AG10803 (cell line): ENCODE results near the gene FEM1C.

Source experiments
- DNase-seq: peaks from one replicate; pipeline ENCODE4 v3.0.0; 2010; ENCODE audit warnings: low read depth
- H3K4me3 ChIP-seq: 2 replicates; pipeline ENCODE4 v1.5.1; 2011; ENCODE audit warnings: mild to moderate bottlenecking, low read length, control low read depth
- TF ChIP-seq, protein P1 (sequence below): conservative IDR thresholded peaks from 2 replicates; pipeline ENCODE4 v1.5.1; 2011; ENCODE audit warnings: mild to moderate bottlenecking, low read length, control low read depth, inconsistent platforms

FEM1C gene

DNA sequence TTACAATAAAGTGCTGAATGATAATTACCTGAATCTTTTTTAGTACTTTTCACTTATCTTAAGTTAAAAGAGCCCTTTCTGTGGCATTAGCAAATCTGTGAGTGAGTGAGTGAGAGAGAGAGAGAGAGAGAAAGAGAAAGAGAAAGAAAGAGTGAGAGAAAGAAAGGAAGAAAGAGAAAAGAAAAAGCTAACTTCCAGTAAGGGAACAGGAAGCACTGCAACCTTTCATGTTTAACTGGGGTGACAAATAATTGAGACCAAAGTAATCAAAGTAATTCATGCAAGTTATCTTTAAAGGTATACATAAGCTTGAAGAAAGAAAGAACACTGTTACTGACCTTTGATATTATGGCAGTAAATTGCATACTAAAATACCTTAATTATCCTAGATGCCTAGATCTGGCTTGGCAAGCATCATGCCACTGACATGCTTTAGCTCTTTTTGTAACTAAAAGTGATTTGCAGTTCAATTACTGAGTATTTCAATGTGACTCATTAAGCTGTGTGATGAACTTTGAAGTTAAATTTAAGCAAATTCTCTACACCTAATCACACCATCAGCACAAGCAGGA lies 21.7 kb downstream of the FEM1C start:
- TF ChIP-seq, protein P1, sequence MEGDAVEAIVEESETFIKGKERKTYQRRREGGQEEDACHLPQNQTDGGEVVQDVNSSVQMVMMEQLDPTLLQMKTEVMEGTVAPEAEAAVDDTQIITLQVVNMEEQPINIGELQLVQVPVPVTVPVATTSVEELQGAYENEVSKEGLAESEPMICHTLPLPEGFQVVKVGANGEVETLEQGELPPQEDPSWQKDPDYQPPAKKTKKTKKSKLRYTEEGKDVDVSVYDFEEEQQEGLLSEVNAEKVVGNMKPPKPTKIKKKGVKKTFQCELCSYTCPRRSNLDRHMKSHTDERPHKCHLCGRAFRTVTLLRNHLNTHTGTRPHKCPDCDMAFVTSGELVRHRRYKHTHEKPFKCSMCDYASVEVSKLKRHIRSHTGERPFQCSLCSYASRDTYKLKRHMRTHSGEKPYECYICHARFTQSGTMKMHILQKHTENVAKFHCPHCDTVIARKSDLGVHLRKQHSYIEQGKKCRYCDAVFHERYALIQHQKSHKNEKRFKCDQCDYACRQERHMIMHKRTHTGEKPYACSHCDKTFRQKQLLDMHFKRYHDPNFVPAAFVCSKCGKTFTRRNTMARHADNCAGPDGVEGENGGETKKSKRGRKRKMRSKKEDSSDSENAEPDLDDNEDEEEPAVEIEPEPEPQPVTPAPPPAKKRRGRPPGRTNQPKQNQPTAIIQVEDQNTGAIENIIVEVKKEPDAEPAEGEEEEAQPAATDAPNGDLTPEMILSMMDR, result no peak
- no peak overlapping the region for H3K4me3 ChIP-seq
- DNase-seq, result no peak

DNA sequence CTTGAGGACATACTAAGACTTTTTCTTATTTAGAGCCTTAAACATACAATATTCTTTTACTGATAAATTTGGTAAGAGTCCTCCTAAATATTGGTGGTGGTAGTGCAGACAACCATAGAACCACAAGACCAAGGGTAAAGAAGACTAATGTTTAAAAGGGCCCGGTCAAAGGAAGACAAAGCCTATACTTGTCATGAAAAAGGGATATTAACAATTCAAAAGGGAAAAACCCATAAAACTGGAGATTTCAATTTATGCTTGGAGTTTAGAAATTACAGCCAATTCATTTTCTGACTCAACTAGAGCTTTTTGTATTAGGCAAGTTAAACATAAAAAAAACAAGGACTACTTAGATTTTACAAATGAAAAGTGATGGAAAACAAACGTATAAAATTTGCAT lies 24.4 kb downstream of the FEM1C start:
- TF ChIP-seq, protein P1, result no peak
- no peak for DNase-seq
- no peak overlapping the region for H3K4me3 ChIP-seq

DNA sequence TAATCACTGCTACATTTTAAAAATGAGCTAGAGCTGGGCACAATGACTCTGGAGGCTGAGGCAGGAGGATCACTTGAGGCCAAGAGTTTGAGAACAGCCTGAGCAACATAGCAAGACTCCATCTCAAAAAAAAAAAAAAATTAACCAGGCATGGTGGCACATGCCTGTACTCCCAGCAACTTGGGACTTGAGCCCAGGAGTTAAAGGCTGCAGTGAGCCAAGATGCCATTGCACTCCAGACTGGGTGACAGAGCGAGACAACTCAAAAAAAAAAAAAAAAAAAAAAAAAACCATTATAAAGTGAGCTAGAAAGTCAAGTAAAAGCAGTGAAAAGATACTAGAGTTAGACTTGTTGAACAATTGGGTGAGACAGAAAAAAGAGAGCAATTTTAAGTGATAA lies 28.2 kb downstream of the FEM1C start:
- no peak for DNase-seq
- TF ChIP-seq, protein P1, result no peak
- no peak overlapping the region for H3K4me3 ChIP-seq

DNA sequence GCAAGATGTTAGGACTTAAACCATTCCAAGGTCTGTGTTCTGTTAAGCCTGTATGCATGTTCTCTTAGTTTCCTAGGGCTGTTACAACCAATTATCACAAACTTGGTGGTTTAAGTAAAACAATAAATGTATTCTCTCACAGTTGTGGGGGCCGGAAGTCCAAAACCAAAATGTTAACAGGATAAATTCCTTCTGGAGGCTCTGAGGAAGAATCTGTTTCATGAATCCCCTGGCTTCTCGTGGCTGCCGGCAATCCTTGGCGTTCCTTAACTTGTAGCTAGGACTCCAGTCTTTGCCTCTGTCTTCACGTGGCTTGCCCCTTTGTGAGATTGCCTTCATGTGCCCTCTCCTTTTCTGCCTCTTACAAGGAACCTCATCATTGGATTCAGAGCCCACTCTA lies 30.4 kb downstream of the FEM1C start:
- DNase-seq, result peak; percentile 35
- TF ChIP-seq, protein P1, result no peak

DNA sequence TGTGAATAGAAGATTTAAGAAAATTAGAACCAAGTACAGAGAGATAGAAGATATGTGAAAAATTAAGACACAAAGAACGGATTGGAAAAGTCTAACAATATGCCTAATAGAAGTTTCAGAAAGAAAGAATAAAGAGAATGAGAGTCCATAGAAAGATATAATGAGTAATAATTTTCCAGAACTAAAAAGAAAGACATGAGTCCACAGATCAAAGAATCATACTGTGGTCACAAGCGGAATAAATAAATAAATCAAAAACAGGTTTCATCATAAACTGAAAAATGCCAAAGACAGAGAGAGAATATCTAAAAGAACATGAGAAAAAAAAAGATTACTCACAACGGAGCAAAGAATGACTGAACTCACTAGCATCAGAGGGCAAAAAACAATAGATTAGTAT lies 32.9 kb downstream of the FEM1C start:
- TF ChIP-seq, protein P1, result no peak
- H3K4me3 ChIP-seq, result no peak overlapping the region
- DNase-seq, result no peak

More for the DNA sequence above, 30.4 kb downstream of the FEM1C start:
- no peak overlapping the region for H3K4me3 ChIP-seq

DNA sequence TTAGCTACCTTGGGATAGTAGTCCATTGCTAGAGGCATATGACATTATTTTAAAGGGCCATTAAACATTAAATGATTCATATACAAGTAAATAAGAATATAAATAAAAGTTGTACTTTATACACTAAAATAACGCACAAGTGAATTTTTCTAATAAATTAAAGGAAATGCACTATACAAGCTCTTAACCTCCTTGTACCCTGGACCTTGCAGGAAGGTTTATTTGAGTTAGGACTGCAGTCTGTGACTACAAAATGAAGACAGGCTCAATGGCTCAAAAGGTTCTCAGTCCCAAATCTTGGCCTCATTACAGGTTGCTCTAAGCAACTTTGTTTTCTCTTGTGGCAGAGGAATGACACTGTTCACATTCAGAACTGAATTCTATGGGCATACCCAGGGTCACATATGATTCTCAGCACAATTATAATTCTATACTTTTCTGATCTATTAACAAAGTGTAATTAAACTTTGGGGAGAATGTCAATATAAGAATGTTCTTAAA lies 34.4 kb downstream of the FEM1C start:
- TF ChIP-seq, protein P1, result no peak
- no peak for DNase-seq
- H3K4me3 ChIP-seq, result no peak overlapping the region

DNA sequence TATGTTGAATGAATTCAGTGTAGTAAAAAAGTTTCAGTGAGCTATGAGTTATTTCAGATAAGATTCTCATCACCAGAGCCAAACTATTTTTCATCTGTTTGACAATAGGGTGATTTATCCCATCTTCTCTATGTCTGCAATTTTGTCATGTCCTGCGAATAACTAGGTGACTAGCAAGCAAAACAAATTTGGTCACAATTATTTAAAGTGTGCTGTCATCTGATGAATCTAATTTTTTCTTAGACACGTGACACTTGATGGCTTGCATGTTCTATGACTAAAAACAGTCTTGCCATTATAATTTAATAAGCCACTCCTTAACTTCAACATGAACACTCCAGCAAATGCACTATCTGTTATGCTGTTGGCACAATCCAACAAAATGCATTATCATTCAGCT lies 35.0 kb downstream of the FEM1C start:
- no peak for DNase-seq
- H3K4me3 ChIP-seq, result no peak overlapping the region
- TF ChIP-seq, protein P1, result no peak
